Adipocyte (in vitro differentiated cells): Measurements from ENCODE around the gene ERRFI1.

Experiments
- DNase-seq: peaks from one replicate; pipeline ENCODE4 v3.0.0-alpha.2; 2015; ENCODE audit warnings: low read depth
- H3K27me3 ChIP-seq: replicated peaks from 2 replicates; pipeline ENCODE4 v1.7.0; 2013; ENCODE audit warnings: mild to moderate bottlenecking, low read length, moderate library complexity; ENCODE audit not compliant: control insufficient read depth, insufficient read depth
- H3K36me3 ChIP-seq: 2 replicates; pipeline ENCODE4 v1.7.0; 2013; ENCODE audit warnings: low read length, mild to moderate bottlenecking, moderate library complexity; ENCODE audit not compliant: control insufficient read depth, insufficient read depth, severe bottlenecking
- H3K4me1 ChIP-seq: 2 replicates; pipeline ENCODE4 v1.7.0; 2013; ENCODE audit warnings: mild to moderate bottlenecking, low read length, moderate library complexity; ENCODE audit not compliant: control insufficient read depth, insufficient read depth
- H3K4me3 ChIP-seq: 2 replicates; pipeline ENCODE4 v1.7.0; 2013; ENCODE audit warnings: mild to moderate bottlenecking, low read length, moderate library complexity
- H3K9ac ChIP-seq: 2 replicates; pipeline ENCODE4 v1.7.0; 2013; ENCODE audit warnings: mild to moderate bottlenecking, low read length, moderate library complexity
- H3K9me3 ChIP-seq: 2 replicates; pipeline ENCODE4 v1.7.0; 2013; ENCODE audit warnings: mild to moderate bottlenecking, low read length, moderate library complexity; ENCODE audit not compliant: control insufficient read depth

Gene ERRFI1

GRCh38 chr1:8025061-8025670 lies 943 bp downstream of the ERRFI1 start:
- H3K27me3 ChIP-seq, result no peaks in the 10 kb centered on the region
- peak overlapping the region; percentile 92 for H3K9ac ChIP-seq
- no peaks in the 10 kb centered on the region for H3K9me3 ChIP-seq
- peaks cover 6% of the 10 kb centered on the region for H3K36me3 ChIP-seq
- DNase-seq, result peak; percentile 40
- H3K4me1 ChIP-seq, result peaks cover 63% of the 10 kb centered on the region
- H3K4me3 ChIP-seq, result peak overlapping the region; percentile 97

DNA sequence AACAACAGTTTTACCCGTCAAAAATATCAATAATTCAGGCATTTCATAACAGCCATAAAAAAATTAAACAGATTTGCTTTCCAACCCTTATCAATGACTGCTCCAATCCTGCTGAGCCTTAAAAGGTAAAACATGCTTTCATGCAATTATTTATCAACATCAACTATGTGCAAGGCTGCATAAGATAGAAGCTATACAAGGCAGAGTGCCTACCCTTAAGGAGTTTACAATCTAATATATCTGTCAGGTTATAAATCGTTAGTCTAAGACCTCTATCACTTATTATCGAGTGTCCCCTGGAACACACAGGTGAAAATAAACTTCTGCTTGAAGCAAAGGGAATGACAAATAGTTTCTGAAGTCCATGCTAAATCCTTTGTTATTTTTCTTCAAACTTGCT lies 1.8 kb downstream of the ERRFI1 start:
- Histone ChIP-seq H3K4me1 (peaks cover 70% of the 10 kb centered on the region), H3K4me3 (peak overlapping the region; percentile 97), H3K36me3 (peaks cover 12% of the 10 kb centered on the region), H3K9me3 (no peaks in the 10 kb centered on the region), H3K9ac (peak overlapping the region; percentile 92), H3K27me3 (no peaks in the 10 kb centered on the region)
- peak; percentile 21 for DNase-seq

DNA sequence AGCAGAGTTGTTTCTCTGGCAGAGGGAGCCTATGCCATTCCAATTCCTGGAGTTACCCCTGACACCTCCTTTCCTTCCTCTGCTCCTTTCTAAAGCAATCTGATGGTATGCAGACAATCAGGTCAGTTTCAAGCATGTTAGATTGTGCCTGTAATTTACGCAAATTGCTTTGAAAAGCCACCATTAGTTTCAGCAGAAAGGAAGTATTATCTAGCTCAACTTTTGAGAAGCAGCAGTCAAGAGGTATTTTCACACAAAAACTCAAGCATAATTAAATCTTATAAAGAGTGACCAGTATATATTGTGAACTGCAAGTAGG lies 2.2 kb downstream of the ERRFI1 start:
- H3K4me1 ChIP-seq, result peaks cover 70% of the 10 kb centered on the region
- H3K27me3 ChIP-seq, result no peaks in the 10 kb centered on the region
- peaks cover 15% of the 10 kb centered on the region for H3K36me3 ChIP-seq
- DNase-seq, result no peak
- no peaks in the 10 kb centered on the region for H3K9me3 ChIP-seq
- H3K9ac ChIP-seq, result peak overlapping the region; percentile 92
- H3K4me3 ChIP-seq, result peak overlapping the region; percentile 97

DNA sequence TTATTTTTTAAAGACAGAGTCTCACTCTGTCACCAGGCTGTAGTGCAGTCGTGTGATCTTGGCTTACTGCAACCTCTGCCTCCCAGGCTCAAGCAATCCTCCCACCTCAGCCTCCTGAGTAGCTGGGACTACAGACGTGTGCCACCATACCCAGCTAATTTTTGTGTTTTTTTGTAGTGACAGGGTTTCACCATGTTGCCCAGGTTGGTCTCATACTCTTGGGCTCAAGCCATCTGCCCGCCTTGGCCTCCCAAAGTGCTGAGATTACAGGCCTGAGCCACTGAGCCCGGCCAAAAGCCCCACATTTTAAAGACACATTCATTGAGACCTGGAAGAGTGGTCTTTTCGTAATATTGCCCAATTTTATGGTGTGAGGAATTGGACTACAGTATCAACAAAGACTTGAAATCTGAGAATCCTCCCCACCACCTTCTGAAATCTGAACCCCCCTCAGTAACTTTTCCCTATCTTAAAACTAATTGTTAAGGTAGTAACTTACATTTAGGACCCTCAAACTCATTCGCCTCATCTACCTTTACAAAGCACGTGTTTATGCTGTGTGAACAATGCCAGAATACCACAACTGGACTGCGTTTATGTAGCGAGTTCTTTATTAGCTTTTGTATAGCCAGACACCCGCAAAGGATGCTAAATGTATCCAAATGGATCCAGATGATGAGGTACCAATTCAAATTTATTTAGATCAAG lies 2.7 kb downstream of the ERRFI1 start:
- Histone ChIP-seq H3K9ac (peak overlapping the region; percentile 92), H3K27me3 (no peaks in the 10 kb centered on the region), H3K4me1 (peaks cover 70% of the 10 kb centered on the region), H3K36me3 (peaks cover 16% of the 10 kb centered on the region), H3K4me3 (peak overlapping the region; percentile 97), H3K9me3 (no peaks in the 10 kb centered on the region)
- DNase-seq, result peak; percentile 28

- H3K9me3 ChIP-seq, result no peaks in the 10 kb centered on the region
- H3K4me3 ChIP-seq, result peak overlapping the region; percentile 97
- peaks cover 16% of the 10 kb centered on the region for H3K36me3 ChIP-seq
- H3K27me3 ChIP-seq, result no peaks in the 10 kb centered on the region
- DNase-seq, result peak; percentile 17
- peaks cover 72% of the 10 kb centered on the region for H3K4me1 ChIP-seq
- peak overlapping the region; percentile 92 for H3K9ac ChIP-seq
Measured at GRCh38 chr1:8022395-8023286, 3.5 kb downstream of the ERRFI1 start.

DNA sequence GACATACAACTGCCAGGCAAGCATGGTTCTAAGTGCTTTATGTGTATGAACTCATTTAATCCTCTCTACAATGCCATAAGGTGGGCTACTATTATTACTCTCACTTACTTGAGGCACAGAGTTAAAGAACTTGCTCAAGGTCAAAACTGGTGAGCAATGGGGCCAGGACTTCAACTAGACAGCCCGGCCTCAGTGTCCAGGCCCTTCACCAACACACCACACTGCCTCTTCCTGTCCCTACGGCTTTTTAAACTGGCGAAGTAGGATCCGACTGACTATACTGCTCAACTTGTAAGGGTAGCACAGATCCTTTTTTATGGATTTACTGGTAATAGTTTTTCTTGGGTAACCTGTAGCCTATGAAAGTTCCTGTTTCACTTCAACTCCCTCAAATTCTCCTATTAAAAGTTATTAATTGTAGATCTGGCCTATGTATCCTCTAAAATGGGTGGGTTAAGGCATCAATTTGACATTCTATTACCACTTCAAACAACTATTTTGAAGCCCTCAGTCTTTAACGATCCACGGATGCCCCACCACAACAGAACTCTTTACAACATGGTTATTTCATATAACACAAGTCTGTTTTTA lies 4.3 kb downstream of the ERRFI1 start:
- peaks cover 16% of the 10 kb centered on the region for H3K36me3 ChIP-seq
- no peaks in the 10 kb centered on the region for H3K27me3 ChIP-seq
- H3K9ac ChIP-seq, result peak overlapping the region; percentile 92
- H3K4me1 ChIP-seq, result peaks cover 72% of the 10 kb centered on the region
- DNase-seq, result peak; percentile 14
- H3K4me3 ChIP-seq, result peak overlapping the region; percentile 97
- H3K9me3 ChIP-seq, result no peaks in the 10 kb centered on the region

GRCh38 chr1:8020032-8020431 lies 6.1 kb downstream of the ERRFI1 start:
- Histone ChIP-seq H3K4me3 (peak overlapping the region; percentile 44), H3K9me3 (no peaks in the 10 kb centered on the region), H3K36me3 (peaks cover 16% of the 10 kb centered on the region), H3K9ac (peak overlapping the region; percentile 27), H3K27me3 (no peaks in the 10 kb centered on the region), H3K4me1 (peaks cover 86% of the 10 kb centered on the region)
- DNase-seq, result peak; percentile 52

DNA sequence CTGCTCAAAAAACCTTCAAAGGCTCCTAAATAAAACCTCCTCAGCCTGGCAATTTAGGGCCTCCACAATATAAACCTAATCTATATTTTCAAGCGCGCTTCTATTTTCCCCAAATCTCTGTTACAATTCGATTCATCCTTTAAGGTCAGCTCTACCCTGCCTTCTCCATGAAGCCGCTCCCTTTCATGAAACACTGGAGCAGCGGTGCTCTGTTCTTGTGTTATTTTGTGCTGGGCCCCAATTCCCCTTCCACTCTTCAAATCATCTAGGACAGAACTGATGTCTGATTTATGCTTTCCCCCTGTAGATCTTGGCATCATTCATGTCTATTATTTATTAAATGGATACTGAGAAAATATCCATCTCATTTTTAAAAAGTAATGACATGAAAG lies 6.9 kb downstream of the ERRFI1 start:
- Histone ChIP-seq H3K9me3 (no peaks in the 10 kb centered on the region), H3K36me3 (peaks cover 24% of the 10 kb centered on the region), H3K4me3 (peak overlapping the region; percentile 44), H3K9ac (peak overlapping the region; percentile 27), H3K27me3 (no peaks in the 10 kb centered on the region), H3K4me1 (peaks cover 94% of the 10 kb centered on the region)
- peak; percentile 9 for DNase-seq

DNA sequence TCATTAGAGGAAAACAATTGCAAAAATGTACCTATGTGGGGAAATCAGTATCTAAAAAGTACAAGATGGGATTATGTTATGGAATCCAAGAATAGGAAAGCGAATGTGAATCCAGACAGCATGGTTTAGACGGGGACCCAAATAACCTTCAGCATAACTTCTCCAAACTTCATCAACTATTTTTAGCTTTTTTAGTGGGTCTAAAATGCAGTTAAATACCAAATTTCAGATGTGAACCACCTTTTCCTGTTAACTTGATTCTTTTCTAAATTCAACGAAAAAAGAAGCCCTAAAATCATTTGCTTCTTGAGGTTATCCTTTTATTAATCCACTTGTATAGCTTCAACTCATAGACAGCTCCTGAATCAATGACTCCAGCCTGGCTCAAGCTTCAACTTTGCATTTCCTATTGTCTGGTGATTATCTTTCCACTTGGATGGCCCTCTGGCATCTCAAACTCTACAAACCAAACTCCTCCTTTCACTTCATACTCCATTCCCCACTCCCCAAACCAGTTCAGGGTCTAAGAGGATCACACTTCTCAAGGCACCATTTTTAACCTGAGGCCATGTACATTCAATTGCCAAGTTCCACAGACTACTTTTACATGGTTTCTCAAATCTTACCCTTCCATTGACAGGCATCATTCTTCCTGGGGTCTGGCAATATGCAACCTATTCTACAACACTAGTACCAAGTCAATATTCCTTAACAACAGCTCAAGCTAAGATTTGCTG lies 7.4 kb downstream of the ERRFI1 start:
- no peaks in the 10 kb centered on the region for H3K27me3 ChIP-seq
- peak; percentile 33 for DNase-seq
- peaks cover 29% of the 10 kb centered on the region for H3K36me3 ChIP-seq
- peaks cover 97% of the 10 kb centered on the region for H3K4me1 ChIP-seq
- peak overlapping the region; percentile 44 for H3K4me3 ChIP-seq
- H3K9ac ChIP-seq, result no peak overlapping the region
- no peaks in the 10 kb centered on the region for H3K9me3 ChIP-seq

DNA sequence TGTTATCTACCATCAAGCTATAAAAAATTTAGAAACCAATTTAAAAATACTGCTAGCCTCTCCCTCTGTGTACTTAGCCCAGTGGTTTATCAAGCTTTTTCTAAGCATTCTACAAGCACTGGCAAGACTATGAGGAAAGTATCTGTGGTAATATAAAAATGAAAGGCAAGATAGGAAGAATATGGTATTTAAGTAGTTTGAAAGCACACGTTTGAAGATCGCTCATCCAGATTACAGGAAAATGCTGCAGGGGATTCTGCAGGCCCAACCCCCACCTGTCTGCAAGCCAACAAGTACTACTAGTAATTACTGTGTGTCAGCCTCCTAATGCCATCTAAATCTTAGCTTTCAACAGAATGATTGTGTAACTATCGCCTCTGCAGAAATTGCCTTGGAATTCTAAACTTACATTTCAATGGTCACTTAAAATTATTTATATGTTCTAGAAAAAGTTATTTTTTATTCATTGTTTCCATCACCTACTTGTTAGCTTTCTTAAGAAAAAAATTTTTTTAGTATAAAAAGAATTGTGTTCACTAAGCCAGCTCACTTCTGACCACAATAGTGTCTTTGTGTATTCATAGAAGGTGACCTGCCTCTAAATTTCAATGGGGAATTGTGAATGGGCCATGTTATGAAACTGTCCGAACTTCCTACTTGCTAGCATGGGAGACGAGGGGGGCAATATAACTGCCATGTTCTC lies 8.5 kb downstream of the ERRFI1 start:
- H3K27me3 ChIP-seq, result no peaks in the 10 kb centered on the region
- peaks cover 91% of the 10 kb centered on the region for H3K4me1 ChIP-seq
- peak; percentile 65 for DNase-seq
- peak overlapping the region; percentile 70 for H3K4me3 ChIP-seq
- H3K36me3 ChIP-seq, result peaks cover 39% of the 10 kb centered on the region
- peak overlapping the region; percentile 86 for H3K9ac ChIP-seq
- H3K9me3 ChIP-seq, result no peaks in the 10 kb centered on the region
